Measurements from ENCODE around the gene RAB44.

RAB44 gene

GRCh38 chr6:36765594-36766398 lies 68.2 kb downstream of the RAB44 start:
- TF ChIP-seq CTCF (IDR thresholded peaks at IDR 0.05; ENCODE audit: low read depth, low read length) (peak; percentile 98), EZH2phosphoT487 (IDR thresholded peaks at IDR 0.05; ENCODE audit: low read depth) (no peak)
- Histone ChIP-seq H3K4me2 (ENCODE audit: low read length) (peak overlapping the region; percentile 60), H3K4me3 (ENCODE audit: low read length) (peak overlapping the region; percentile 20; the same call in 1 of the 2 replicates), H3K27ac (ENCODE audit: low read length) (no peak overlapping the region), H2AFZ (ENCODE audit: low read depth, low read length) (no peak overlapping the region), H4K20me1 (ENCODE audit: insufficient read depth, low read length) (no peaks in the 10 kb centered on the region), H3K36me3 (replicated peaks; ENCODE audit: low read depth, low read length) (no peaks in the 10 kb centered on the region), H3K79me2 (ENCODE audit: low read length) (no peaks in the 10 kb centered on the region), H3K9me3 (ENCODE audit: insufficient read depth, low read length) (no peaks in the 10 kb centered on the region), H3K9ac (ENCODE audit: low read length) (no peak overlapping the region), H3K4me1 (ENCODE audit: low read length) (peaks cover 22% of the 10 kb centered on the region), H3K27me3 (ENCODE audit: low read depth, low read length) (no peaks in the 10 kb centered on the region)

- Histone ChIP-seq H3K4me3 (ENCODE audit: low read length) (no peak overlapping the region), H3K27me3 (ENCODE audit: low read depth, low read length) (no peaks in the 10 kb centered on the region), H3K4me1 (ENCODE audit: low read length) (peaks cover 22% of the 10 kb centered on the region), H3K4me2 (ENCODE audit: low read length) (peak overlapping the region; percentile 60; the same call in 1 of the 2 replicates), H2AFZ (ENCODE audit: low read depth, low read length) (no peak overlapping the region), H3K9ac (ENCODE audit: low read length) (no peak overlapping the region), H3K9me3 (ENCODE audit: insufficient read depth, low read length) (no peaks in the 10 kb centered on the region), H3K27ac (ENCODE audit: low read length) (no peak overlapping the region), H4K20me1 (ENCODE audit: insufficient read depth, low read length) (no peaks in the 10 kb centered on the region), H3K36me3 (replicated peaks; ENCODE audit: low read depth, low read length) (no peaks in the 10 kb centered on the region), H3K79me2 (ENCODE audit: low read length) (no peaks in the 10 kb centered on the region)
- TF ChIP-seq CTCF (IDR thresholded peaks at IDR 0.05; ENCODE audit: low read depth, low read length) (no peak), EZH2phosphoT487 (IDR thresholded peaks at IDR 0.05; ENCODE audit: low read depth) (no peak)
Measured at GRCh38 chr6:36766399-36766945, 68.8 kb downstream of the RAB44 start.

GRCh38 chr6:36769183-36769675 lies 71.6 kb downstream of the RAB44 start:
- H3K79me2 ChIP-seq (ENCODE audit: low read length) = no peaks in the 10 kb centered on the region
- H2AFZ ChIP-seq (ENCODE audit: low read depth, low read length) = peak overlapping the region; percentile 82; the same call in 1 of the 2 replicates
- 0 out of 2 replicates have a peak, but pooled peaks cover 4% of the 10 kb centered on the region for H3K27me3 ChIP-seq (ENCODE audit: low read depth, low read length)
- H3K4me1 ChIP-seq (ENCODE audit: low read length) = peaks cover 22% of the 10 kb centered on the region
- peak overlapping the region; percentile 18 for H3K4me2 ChIP-seq (ENCODE audit: low read length)
- H4K20me1 ChIP-seq (ENCODE audit: insufficient read depth, low read length) = no peaks in the 10 kb centered on the region
- H3K27ac ChIP-seq (ENCODE audit: low read length) = no peak overlapping the region
- no peak overlapping the region for H3K9ac ChIP-seq (ENCODE audit: low read length)
- no peaks in the 10 kb centered on the region for H3K9me3 ChIP-seq (ENCODE audit: insufficient read depth, low read length)
- no peak for TF ChIP-seq CTCF (IDR thresholded peaks at IDR 0.05; ENCODE audit: low read depth, low read length)
- TF ChIP-seq EZH2phosphoT487 (IDR thresholded peaks at IDR 0.05; ENCODE audit: low read depth) = no peak
- no peaks in the 10 kb centered on the region for H3K36me3 ChIP-seq (replicated peaks; ENCODE audit: low read depth, low read length)
- H3K4me3 ChIP-seq (ENCODE audit: low read length) = no peak overlapping the region

Measured in OCI-LY3 (cell line).